ENCODE results near the gene ANKRD23. TPM values are rescaled to one million over a fixed set of nuclear protein-coding genes. Genes with fewer than 3 reads are reported as not detected.

The ANKRD23 gene
- total RNA-seq, 1 donor = 2.3 TPM

GRCh38 chr2:96795076-96795475 is 48.7 kb downstream of the ANKRD23 start:
- no peak for DNase-seq (ENCODE audit: low read depth)
- TF ChIP-seq, protein P1, sequence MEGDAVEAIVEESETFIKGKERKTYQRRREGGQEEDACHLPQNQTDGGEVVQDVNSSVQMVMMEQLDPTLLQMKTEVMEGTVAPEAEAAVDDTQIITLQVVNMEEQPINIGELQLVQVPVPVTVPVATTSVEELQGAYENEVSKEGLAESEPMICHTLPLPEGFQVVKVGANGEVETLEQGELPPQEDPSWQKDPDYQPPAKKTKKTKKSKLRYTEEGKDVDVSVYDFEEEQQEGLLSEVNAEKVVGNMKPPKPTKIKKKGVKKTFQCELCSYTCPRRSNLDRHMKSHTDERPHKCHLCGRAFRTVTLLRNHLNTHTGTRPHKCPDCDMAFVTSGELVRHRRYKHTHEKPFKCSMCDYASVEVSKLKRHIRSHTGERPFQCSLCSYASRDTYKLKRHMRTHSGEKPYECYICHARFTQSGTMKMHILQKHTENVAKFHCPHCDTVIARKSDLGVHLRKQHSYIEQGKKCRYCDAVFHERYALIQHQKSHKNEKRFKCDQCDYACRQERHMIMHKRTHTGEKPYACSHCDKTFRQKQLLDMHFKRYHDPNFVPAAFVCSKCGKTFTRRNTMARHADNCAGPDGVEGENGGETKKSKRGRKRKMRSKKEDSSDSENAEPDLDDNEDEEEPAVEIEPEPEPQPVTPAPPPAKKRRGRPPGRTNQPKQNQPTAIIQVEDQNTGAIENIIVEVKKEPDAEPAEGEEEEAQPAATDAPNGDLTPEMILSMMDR (IDR thresholded peaks at IDR 0.05; ENCODE audit: insufficient read depth, low read length) = no peak
- no peak overlapping the region for H3K4me3 ChIP-seq (ENCODE audit: low read depth, low read length)

DNA sequence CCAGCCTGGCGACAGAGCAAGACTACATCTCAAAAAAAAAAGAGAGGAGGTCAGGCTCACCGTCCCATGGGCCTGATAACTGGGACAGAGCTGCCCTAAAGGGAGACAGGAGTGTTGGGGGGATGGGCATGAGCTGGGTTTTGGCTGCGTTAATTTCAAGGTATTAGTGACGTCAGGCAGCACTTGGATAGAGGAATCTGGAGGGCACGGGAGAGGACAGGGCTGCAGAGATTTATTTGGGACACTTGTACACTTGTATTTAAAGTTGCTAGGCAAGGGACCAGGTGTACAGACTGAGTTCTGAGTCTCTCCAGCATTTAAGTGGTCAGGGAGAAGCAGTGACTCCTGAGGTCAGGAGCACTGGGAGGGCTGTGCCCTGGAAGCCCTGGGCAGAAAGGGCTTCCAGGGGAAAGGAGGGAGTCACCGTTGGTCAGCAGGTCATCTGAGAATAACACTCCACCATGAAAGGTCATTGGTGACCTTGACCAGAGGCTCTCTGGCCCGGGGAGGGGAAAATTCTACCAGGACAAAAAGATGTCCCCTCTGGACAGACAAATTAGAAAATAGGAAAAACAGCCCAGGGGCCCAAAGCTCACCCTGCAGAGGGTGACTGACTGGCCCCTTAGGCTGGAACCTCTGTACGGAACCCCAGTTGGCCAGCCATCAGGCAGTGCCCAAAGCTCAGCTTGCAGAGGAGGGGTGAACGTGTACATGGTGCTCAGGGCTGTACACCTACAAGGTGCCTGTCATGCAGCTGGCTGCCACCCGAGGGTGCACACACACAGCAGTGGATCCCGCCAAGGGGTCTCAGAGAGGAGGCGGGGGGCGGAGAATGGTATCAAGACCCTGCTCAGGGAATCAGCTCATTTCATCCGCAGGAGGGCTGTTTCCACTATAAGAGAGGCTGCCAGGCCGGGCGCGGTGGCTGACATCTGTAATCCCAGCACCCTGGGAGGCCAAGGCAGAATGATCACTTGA is 50.8 kb downstream of the ANKRD23 start:
- TF ChIP-seq, protein P1 (IDR thresholded peaks at IDR 0.05; ENCODE audit: insufficient read depth, low read length) = no peak
- no peak overlapping the region for H3K4me3 ChIP-seq (ENCODE audit: low read depth, low read length)
- no peak for DNase-seq (ENCODE audit: low read depth)

- no peak overlapping the region for H3K4me3 ChIP-seq (ENCODE audit: low read depth, low read length)
- TF ChIP-seq, protein P1 (IDR thresholded peaks at IDR 0.05; ENCODE audit: insufficient read depth, low read length) = no peak
- no peak for DNase-seq (ENCODE audit: low read depth)
These were observed 54.6 kb downstream of the ANKRD23 start for GRCh38 chr2:96789245-96789617.

DNA sequence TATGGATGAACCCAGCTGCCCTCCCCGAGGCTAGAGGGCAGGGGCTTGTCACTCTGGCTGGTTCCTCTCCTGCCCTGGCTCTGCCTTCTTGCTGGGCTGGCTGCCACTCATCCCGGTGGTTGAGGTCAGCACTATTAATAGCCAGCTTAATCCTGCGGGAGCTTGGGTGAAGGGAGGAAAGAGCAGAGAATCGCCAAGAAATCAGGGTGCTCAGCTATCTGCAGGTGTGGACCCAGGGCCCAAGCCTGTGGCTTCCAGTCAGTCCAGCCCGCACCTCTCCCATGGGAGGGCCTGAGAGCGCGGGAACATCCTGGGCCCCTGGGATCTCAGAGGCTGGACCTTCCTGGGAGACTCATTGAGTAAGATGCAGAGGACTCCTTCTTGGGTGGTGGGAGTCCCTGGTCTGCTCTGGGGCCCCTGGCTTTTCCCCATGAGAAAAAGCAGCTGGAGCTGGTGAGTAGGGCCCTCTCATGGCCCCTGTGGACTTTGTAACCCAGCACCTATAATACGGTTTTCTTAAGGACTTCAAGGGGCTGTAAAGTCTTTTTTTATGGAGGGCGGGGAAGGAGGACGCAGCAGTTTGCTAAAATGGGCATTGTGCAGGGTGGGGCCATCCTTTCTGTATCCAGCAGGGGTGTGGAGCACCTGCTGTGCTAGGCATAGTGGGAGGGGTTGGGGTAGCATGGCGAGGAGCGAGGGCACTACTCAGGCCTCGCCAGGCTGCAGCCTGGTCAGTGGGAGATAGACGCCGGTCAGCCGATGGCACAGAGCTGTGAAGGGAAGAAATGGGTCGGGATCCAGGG is 55.2 kb downstream of the ANKRD23 start:
- H3K4me3 ChIP-seq (ENCODE audit: low read depth, low read length) = no peak overlapping the region
- peak; percentile 47 for DNase-seq (ENCODE audit: low read depth)
- TF ChIP-seq, protein P1 (IDR thresholded peaks at IDR 0.05; ENCODE audit: insufficient read depth, low read length) = no peak

Small RNA genes lying within 50 kb of the gene (small RNA-seq; reads per million reads assigned to genes)
- gene MIR3127 = not detected

Other genes starting within 250 kb of the ANKRD23 start
- gene KANSL3, start 205.7 kb downstream of the ANKRD23 start, total RNA-seq (ENCODE audit: low replicate concordance) = 39.7 and 45.6 TPM in 2 replicates
- 0.18 and 0.98 TPM in 2 replicates for gene FER1L5, start 201.3 kb downstream of the ANKRD23 start, total RNA-seq (ENCODE audit: low replicate concordance)
- gene LMAN2L, start 104.0 kb downstream of the ANKRD23 start, total RNA-seq (ENCODE audit: low replicate concordance) = 9.5 and 12.2 TPM in 2 replicates
- gene CNNM4, start 83.1 kb downstream of the ANKRD23 start, total RNA-seq (ENCODE audit: low replicate concordance) = 2.4 and 3.8 TPM in 2 replicates
- 2.2 and 6.9 TPM in 2 replicates for gene CNNM3, start 27.8 kb downstream of the ANKRD23 start, total RNA-seq (ENCODE audit: low replicate concordance)
- 4.0 and 6.1 TPM in 2 replicates for gene ANKRD39, start 14.0 kb upstream of the ANKRD23 start, total RNA-seq (ENCODE audit: low replicate concordance)
- gene SEMA4C, start 26.1 kb upstream of the ANKRD23 start, total RNA-seq (ENCODE audit: low replicate concordance) = 15.4 and 20.4 TPM in 2 replicates
- gene FAM178B, start 142.6 kb upstream of the ANKRD23 start, total RNA-seq (ENCODE audit: low replicate concordance) = not detected in 2 replicates